Fibroblast of the aortic adventitia (primary cell): ENCODE data around the gene FOXN4. TPM values are rescaled to one million over a fixed set of nuclear protein-coding genes. Genes with fewer than 3 reads are reported as not detected.

Source experiments
- DNase-seq: peaks from one replicate; pipeline ENCODE4 v3.0.0-alpha.2; 2010; ENCODE audit warnings: low read depth
- H3K4me3 ChIP-seq: 2 replicates; pipeline ENCODE4 v1.5.1; 2011; ENCODE audit warnings: low read depth, mild to moderate bottlenecking, control low read depth, low read length, moderate library complexity
- CTCF ChIP-seq: IDR thresholded peaks from 2 replicates; pipeline ENCODE4 v1.5.1; 2011; ENCODE audit warnings: mild to moderate bottlenecking, low read length, control low read depth, inconsistent platforms; ENCODE audit not compliant: insufficient read depth
- total RNA-seq: library from RNA; depleted of rRNA; stranded (reverse); fragments of >200 nt; gene quantifications from 2 replicates; pipeline ENCODE4 v1.2.3, GENCODE V29; 2012; ENCODE audit warnings: low replicate concordance

FOXN4 gene
- total RNA-seq, 1 donor: not detected

GRCh38 chr12:109269428-109269827 is 39.7 kb downstream of the FOXN4 start:
- TF ChIP-seq CTCF: no peak
- no peak overlapping the region for H3K4me3 ChIP-seq
- no peak for DNase-seq

- H3K4me3 ChIP-seq: no peak overlapping the region
- DNase-seq: no peak
- TF ChIP-seq CTCF: no peak
Measured at GRCh38 chr12:109268896-109269295, 40.2 kb downstream of the FOXN4 start.

- DNase-seq: no peak
- no peak for TF ChIP-seq CTCF
- H3K4me3 ChIP-seq: no peak overlapping the region
Measured at GRCh38 chr12:109267361-109267760, 41.7 kb downstream of the FOXN4 start.

- no peak for DNase-seq
- no peak overlapping the region for H3K4me3 ChIP-seq
- no peak for TF ChIP-seq CTCF
Measured at GRCh38 chr12:109266106-109266879, 42.8 kb downstream of the FOXN4 start.

GRCh38 chr12:109264943-109265650 is 44.0 kb downstream of the FOXN4 start:
- DNase-seq: no peak
- H3K4me3 ChIP-seq: no peak overlapping the region
- no peak for TF ChIP-seq CTCF

GRCh38 chr12:109264095-109264942 is 44.8 kb downstream of the FOXN4 start:
- H3K4me3 ChIP-seq: no peak overlapping the region
- DNase-seq: peak; percentile 55
- TF ChIP-seq CTCF: peak; percentile 80
